H1 (cell line): ENCODE measurements around the gene SBK2. TPM values are rescaled to one million over a fixed set of nuclear protein-coding genes. Genes with fewer than 3 reads are reported as not detected.

Experiments
- BCL11A ChIP-seq, 2 experiments: IDR thresholded peaks; one replicate each; pipeline ENCODE4 v1.6.1; 2011; ENCODE audit warnings: low read depth in 2 of 2, low read length in 2 of 2, mild to moderate bottlenecking in 2 of 2
- CHD1 ChIP-seq: IDR thresholded peaks from 2 replicates; pipeline ENCODE4 v1.6.1; 2012; ENCODE audit warnings: low read depth, low read length, improper control_type of control experiment
- CHD2 ChIP-seq: IDR thresholded peaks from 2 replicates; pipeline ENCODE4 v1.6.1; 2012; ENCODE audit warnings: low read length, improper control_type of control experiment
- HDAC2 ChIP-seq, 2 experiments: fragments of 300-600 bp in 1 of 2; sonication (generic) in 1 of 2; IDR thresholded peaks; 2 replicates each; pipeline ENCODE4 v1.6.1; 2011 to 2012; ENCODE audit warnings: low read depth in 2 of 2, low read length in 2 of 2, mild to moderate bottlenecking in 2 of 2, moderate library complexity in 2 of 2, borderline replicate concordance in 1 of 2, inconsistent platforms in 1 of 2
- KDM4A ChIP-seq: IDR thresholded peaks from one replicate; pipeline ENCODE4 v1.7.1; 2012; ENCODE audit warnings: low read depth, mild to moderate bottlenecking, moderate library complexity, low read length, inconsistent platforms; ENCODE audit not compliant: severe bottlenecking
- TAF1 ChIP-seq: IDR thresholded peaks from 2 replicates; pipeline ENCODE4 v1.6.1; 2011; ENCODE audit warnings: mild to moderate bottlenecking, low read depth, low read length
- polyA plus RNA-seq, 7 experiments: library from polyadenylated mRNA; depleted of rRNA in 3 of 7; stranded (reverse) in 5 of 7; unstranded in 2 of 7; fragments of >200 nt in 5 of 7; fragments of 200-250 nt in 2 of 7; gene quantifications; 1 replicate in 5 of 7; 2 replicates in 1 of 7; 4 replicates in 1 of 7; pipeline versions ENCODE4 v1.2.1 to v1.2.3, GENCODE V29; 2011 to 2013; ENCODE audit warnings: missing spikeins in 2 of 7, mixed read lengths in 2 of 7
- total RNA-seq: library from RNA; stranded (reverse); fragmentation: NEBNext Ultra II Directional; extraction: Animal tissue kit (Norgen Biotek cat#: 25700); gene quantifications from 2 replicates; pipeline ENCODE4 v1.2.1, GENCODE V29; 2021
- TF ChIP-seq, protein P1 (sequence below): IDR thresholded peaks from 2 replicates; pipeline ENCODE4 v1.6.1; 2011; ENCODE audit warnings: low read length, improper control_type of control experiment

SBK2 gene
- total and polyA plus RNA-seq, 2 of the 8 experiments (the other 6 are each of a cell fraction or from before 2014, with no cell fraction given) = 3.2 to 4.1 TPM

GRCh38 chr19:55585658-55586339 lies 48.9 kb upstream of the SBK2 start (continued):
- TF ChIP-seq CHD2 = peak; percentile 37; the same call in 1 of the 2 replicates
- no peak for TF ChIP-seq CHD1
- TF ChIP-seq KDM4A = peak; percentile 44
- TF ChIP-seq BCL11A (IDR thresholded peaks at IDR 0.05; ENCODE audit: low read depth in 2 of 2, low read length in 2 of 2) = no peak
- TF ChIP-seq, protein P1, sequence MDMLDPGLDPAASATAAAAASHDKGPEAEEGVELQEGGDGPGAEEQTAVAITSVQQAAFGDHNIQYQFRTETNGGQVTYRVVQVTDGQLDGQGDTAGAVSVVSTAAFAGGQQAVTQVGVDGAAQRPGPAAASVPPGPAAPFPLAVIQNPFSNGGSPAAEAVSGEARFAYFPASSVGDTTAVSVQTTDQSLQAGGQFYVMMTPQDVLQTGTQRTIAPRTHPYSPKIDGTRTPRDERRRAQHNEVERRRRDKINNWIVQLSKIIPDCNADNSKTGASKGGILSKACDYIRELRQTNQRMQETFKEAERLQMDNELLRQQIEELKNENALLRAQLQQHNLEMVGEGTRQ = 0 out of 2 replicates have a peak, but pooled peaks have one; percentile 32
- 0 out of 4 replicates have a peak, but pooled peaks of 1 of the 2 experiments have one; percentile 74 for TF ChIP-seq HDAC2 (IDR thresholded peaks at IDR 0.05; ENCODE audit: borderline replicate concordance in 1 of 2, low read depth in 2 of 2, low read length in 2 of 2)
- peak; percentile 32; the same call in 1 of the 2 replicates for TF ChIP-seq TAF1
